Upper lobe of left lung (tissue), 6 donors: Measurements from ENCODE around the gene ZNF423. TPM values are rescaled to one million over a fixed set of nuclear protein-coding genes. Genes with fewer than 3 reads are reported as not detected.
"Not testable (repeated sequence)": the region's sequence is repeated elsewhere in the genome, so short reads cannot be mapped to it uniquely, and the experiment has no call there.

Experiments used
- ATAC-seq, 2 donors: fragments of 200-7000 bp; cut with Tn5 transposase; one replicate each; pipeline ENCODE4 v1.9.1; 2022; ENCODE audit warnings: mild to moderate bottlenecking in 2 of 2, moderate library complexity in 2 of 2; ENCODE audit not compliant: low FRiP score in 2 of 2
- DNase-seq, 2 donors: peaks; one replicate each; pipeline ENCODE4 v3.0.0-alpha.2; 2019 to 2020
- H3K27ac ChIP-seq, 4 donors: fragments of 200-600 bp; sonication (generic); one replicate each; pipeline ENCODE4 v1.5.1; 2016 to 2019
- H3K27me3 ChIP-seq, 4 donors: fragments of 200-600 bp; sonication (generic); one replicate each; pipeline ENCODE4 v1.5.1; 2017 to 2019
- H3K36me3 ChIP-seq, 4 donors: fragments of 200-600 bp; sonication (generic); one replicate each; pipeline ENCODE4 v1.5.1; 2016 to 2019
- H3K4me1 ChIP-seq, 4 donors: fragments of 200-600 bp; sonication (generic); one replicate each; pipeline ENCODE4 v1.5.1; 2018 to 2019
- H3K4me3 ChIP-seq, 4 donors: fragments of 200-600 bp; sonication (generic); one replicate each; pipeline ENCODE4 v1.5.1; 2017 to 2019; ENCODE audit warnings: mild to moderate bottlenecking in 2 of 4, moderate library complexity in 1 of 4
- H3K9me3 ChIP-seq, 4 donors: fragments of 200-600 bp; sonication (generic); one replicate each; pipeline ENCODE4 v1.5.1; 2018 to 2019
- EP300 ChIP-seq, 4 donors: sonication (generic); formaldehyde crosslinking; IDR thresholded peaks; one replicate each; pipeline ENCODE4 v1.5.1; 2017; ENCODE audit warnings: antibody characterized with exemption in 4 of 4, control low read depth in 2 of 4
- POLR2A ChIP-seq, 4 donors: fragments of 450-650 bp; IDR thresholded peaks; one replicate each; pipeline ENCODE4 v1.5.1; 2016 to 2017; ENCODE audit warnings: antibody characterized with exemption in 4 of 4, mild to moderate bottlenecking in 2 of 4
- POLR2AphosphoS5 ChIP-seq, 2 donors: sonication (generic); formaldehyde crosslinking; IDR thresholded peaks; one replicate each; pipeline ENCODE4 v1.5.1; 2017; ENCODE audit warnings: antibody characterized with exemption in 2 of 2
- WGBS, 2 donors: methylation state at CpG; one replicate each; pipeline ENCODE4 v1.1.5; 2017 to 2018; 5-methylcytosine and 5-hydroxymethylcytosine counted together
- total RNA-seq, 6 donors: library from RNA; depleted of rRNA in 4 of 6; stranded (reverse); fragments of >200 nt in 4 of 6; gene quantifications; one replicate each; pipeline versions ENCODE4 v1.1.0 to v1.2.1, GENCODE V29; 2016 to 2021
- TF ChIP-seq, protein P1 (sequence below), 6 experiments: fragments of 450-650 bp in 4 of 6; fragments of 200-600 bp in 2 of 6; sonication (generic) in 2 of 6; IDR thresholded peaks; one replicate each; pipeline ENCODE4 v1.5.1; 2016 to 2019; ENCODE audit warnings: antibody characterized with exemption in 6 of 6
- donor health status: DM: no; HTN: no; CAD: no; lungs with moderate emphysema.
- donor health status: DM: no; HTN: yes; CAD: no; lungs with severe emphysema.

ZNF423 gene
- total RNA-seq, 6 donors from 2014 or later = 4.1 to 11.4 (median 6.7) TPM

GRCh38 chr16:49510141-49510540 is 345.8 kb downstream of the ZNF423 start:
- no peak for ATAC-seq
- DNase-seq = no peak
- Histone ChIP-seq H3K4me1 (no peaks in the 10 kb centered on the region), H3K9me3 (no peaks in the 10 kb centered on the region), H3K4me3 (no peak overlapping the region), H3K36me3 (no peaks in the 10 kb centered on the region), H3K27me3 (no peaks in the 10 kb centered on the region), H3K27ac (no peak overlapping the region)
- 94% methylated on average over 8 of the region's 8 CpGs; no CpG with 5 or more reads in 1 of the 2 donors for WGBS, 2 donors
- TF ChIP-seq EP300 (IDR thresholded peaks at IDR 0.05) (no peak), POLR2AphosphoS5 (IDR thresholded peaks at IDR 0.05) (no peak), POLR2A (IDR thresholded peaks at IDR 0.05) (no peak)
- TF ChIP-seq, protein P1, sequence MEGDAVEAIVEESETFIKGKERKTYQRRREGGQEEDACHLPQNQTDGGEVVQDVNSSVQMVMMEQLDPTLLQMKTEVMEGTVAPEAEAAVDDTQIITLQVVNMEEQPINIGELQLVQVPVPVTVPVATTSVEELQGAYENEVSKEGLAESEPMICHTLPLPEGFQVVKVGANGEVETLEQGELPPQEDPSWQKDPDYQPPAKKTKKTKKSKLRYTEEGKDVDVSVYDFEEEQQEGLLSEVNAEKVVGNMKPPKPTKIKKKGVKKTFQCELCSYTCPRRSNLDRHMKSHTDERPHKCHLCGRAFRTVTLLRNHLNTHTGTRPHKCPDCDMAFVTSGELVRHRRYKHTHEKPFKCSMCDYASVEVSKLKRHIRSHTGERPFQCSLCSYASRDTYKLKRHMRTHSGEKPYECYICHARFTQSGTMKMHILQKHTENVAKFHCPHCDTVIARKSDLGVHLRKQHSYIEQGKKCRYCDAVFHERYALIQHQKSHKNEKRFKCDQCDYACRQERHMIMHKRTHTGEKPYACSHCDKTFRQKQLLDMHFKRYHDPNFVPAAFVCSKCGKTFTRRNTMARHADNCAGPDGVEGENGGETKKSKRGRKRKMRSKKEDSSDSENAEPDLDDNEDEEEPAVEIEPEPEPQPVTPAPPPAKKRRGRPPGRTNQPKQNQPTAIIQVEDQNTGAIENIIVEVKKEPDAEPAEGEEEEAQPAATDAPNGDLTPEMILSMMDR (IDR thresholded peaks at IDR 0.05) = no peak

DNA sequence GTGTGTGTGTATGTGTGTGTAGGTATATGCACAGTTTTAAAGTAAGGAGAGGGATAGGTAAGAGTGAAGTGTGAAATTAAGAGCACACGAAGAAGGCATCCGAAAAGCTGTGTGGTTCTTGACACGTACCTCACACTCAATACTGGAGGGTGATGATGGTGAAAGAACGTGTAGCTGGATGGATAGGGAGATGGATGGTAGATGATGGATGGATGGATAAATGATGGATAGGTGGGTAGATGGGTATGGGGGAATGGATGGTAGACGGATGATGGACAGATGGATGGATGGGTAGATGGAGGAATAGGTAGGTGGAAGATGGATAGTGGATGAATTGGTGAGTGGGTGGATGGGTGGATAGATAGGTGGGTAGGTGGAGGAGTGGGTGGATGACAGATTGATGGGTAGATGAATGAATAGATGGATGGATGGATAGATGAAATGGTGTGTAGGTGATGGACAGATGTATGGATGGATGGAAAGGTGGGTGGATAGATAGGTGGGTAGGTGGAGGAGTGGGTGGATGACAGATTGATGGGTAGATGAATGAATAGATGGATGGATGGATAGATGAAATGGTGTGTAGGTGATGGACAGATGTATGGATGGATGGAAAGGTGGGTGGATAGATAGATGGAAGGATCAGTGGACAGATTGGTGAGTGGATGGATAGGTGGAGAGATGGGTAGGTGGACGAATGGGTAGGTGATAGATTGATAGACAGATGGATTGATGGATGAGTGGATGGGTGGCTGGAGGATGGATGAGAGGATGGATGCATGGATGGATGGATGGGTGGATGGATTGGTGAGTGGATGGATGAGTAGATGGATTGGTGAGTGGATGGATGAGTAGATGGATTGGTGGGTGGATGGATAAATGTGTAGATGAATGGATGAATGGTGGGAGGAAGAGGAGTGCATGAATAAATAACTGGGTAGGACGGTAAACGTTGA is 349.6 kb downstream of the ZNF423 start:
- ATAC-seq, H3K27me3 ChIP-seq, H3K4me1 ChIP-seq, H3K36me3 ChIP-seq, H3K27ac ChIP-seq, H3K4me3 ChIP-seq, H3K9me3 ChIP-seq, DNase-seq: not testable (repeated sequence)
- 86 to 90% methylated on average over 8 of the region's 8 CpGs for WGBS, 2 donors

- Histone ChIP-seq H3K27ac (no peak overlapping the region), H3K9me3 (no peaks in the 10 kb centered on the region), H3K4me3 (no peak overlapping the region), H3K36me3 (no peaks in the 10 kb centered on the region), H3K4me1 (no peaks in the 10 kb centered on the region), H3K27me3 (no peaks in the 10 kb centered on the region)
- 65 to 93% methylated on average over 2 to 6 of the region's 6 CpGs for WGBS, 2 donors
- ATAC-seq (no peak), DNase-seq (no peak)
- no peak for TF ChIP-seq POLR2AphosphoS5 (IDR thresholded peaks at IDR 0.05)
- TF ChIP-seq EP300 (IDR thresholded peaks at IDR 0.05) = no peak
- no peak for TF ChIP-seq POLR2A (IDR thresholded peaks at IDR 0.05)
- TF ChIP-seq, protein P1 (IDR thresholded peaks at IDR 0.05) = no peak
Observed at GRCh38 chr16:49505556-49505955, 350.4 kb downstream of the ZNF423 start.

- ATAC-seq = no peak
- WGBS, 2 donors = 100% methylated on average over 2 of the region's 2 CpGs
- Histone ChIP-seq H3K9me3 (no peaks in the 10 kb centered on the region), H3K27ac (no peak overlapping the region), H3K4me1 (no peaks in the 10 kb centered on the region), H3K4me3 (no peak overlapping the region), H3K27me3 (no peaks in the 10 kb centered on the region), H3K36me3 (no peaks in the 10 kb centered on the region)
- TF ChIP-seq POLR2AphosphoS5 (IDR thresholded peaks at IDR 0.05) (no peak), POLR2A (IDR thresholded peaks at IDR 0.05) (no peak), EP300 (IDR thresholded peaks at IDR 0.05) (no peak)
- TF ChIP-seq, protein P1 (IDR thresholded peaks at IDR 0.05) = no peak
- no peak for DNase-seq
Observed at GRCh38 chr16:49504626-49505025, 351.3 kb downstream of the ZNF423 start.

DNA sequence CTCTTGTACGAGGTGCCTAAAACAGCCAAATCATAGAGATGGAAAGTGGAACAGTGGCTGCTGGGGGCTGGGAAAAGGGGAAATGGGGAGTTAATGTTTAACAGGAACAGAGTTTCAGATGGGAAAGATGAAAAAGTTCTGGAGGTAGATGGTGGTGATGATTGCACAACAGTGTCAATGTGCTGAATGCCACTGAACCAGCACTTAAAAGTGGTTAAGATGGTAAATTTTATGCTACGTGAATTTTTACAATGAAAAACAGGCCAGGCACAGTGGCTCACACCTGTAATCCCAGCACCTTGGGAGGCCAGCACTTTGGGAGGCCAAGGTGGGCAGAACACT is 351.9 kb downstream of the ZNF423 start:
- Histone ChIP-seq H3K27ac (no peak overlapping the region), H3K27me3 (no peaks in the 10 kb centered on the region), H3K36me3 (no peaks in the 10 kb centered on the region), H3K9me3 (no peaks in the 10 kb centered on the region), H3K4me1 (no peaks in the 10 kb centered on the region), H3K4me3 (no peak overlapping the region)
- no peak for DNase-seq
- TF ChIP-seq, protein P1 (IDR thresholded peaks at IDR 0.05) = no peak
- TF ChIP-seq EP300 (IDR thresholded peaks at IDR 0.05) (no peak), POLR2A (IDR thresholded peaks at IDR 0.05) (no peak), POLR2AphosphoS5 (IDR thresholded peaks at IDR 0.05) (no peak)
- WGBS, 2 donors = 64 to 65% methylated on average over 2 of the region's 2 CpGs
- ATAC-seq = no peak
